ENCODE measurements around the gene REPS1. TPM values are rescaled to one million over a fixed set of nuclear protein-coding genes. Genes with fewer than 3 reads are reported as not detected.

Gene REPS1
- total and polyA plus RNA-seq, 2 of the 13 experiments (the other 11 are each of a cell fraction or from before 2014, with no cell fraction given) = 36.4 to 38.3 TPM

- FAIRE-seq (no peak), DNase-seq (ENCODE audit: low spot score) (no peak), ATAC-seq (no peak; the same call in 2 of the 3 replicates)
- no peak overlapping the region for H2AFZ ChIP-seq (ENCODE audit: low read length)
- CTCF ChIA-PET (ENCODE audit: low intra/inter-chr PET ratio, low total read pairs) = no interaction called here
- H3K27ac ChIP-seq (ENCODE audit: extremely low read length, insufficient read depth, low read length) = no peak overlapping the region
- no peak overlapping the region for H3K4me2 ChIP-seq (ENCODE audit: low read depth, low read length)
- POLR2A ChIA-PET = no interaction called here
- intact Hi-C loops (cut with micrococcal nuclease; ENCODE audit: unreplicated experiment) (no loop called here), in situ Hi-C loops (cut with HindIII; ENCODE audit: extremely low pct_ligation_motif_present, low pct_unique_long_range_greater_than_20kb) (no loop called here)
- no peak overlapping the region for H3K4me3 ChIP-seq (replicated peaks in 1 of 3; ENCODE audit: insufficient read depth in 1 of 3, low read depth in 2 of 3, low read length in 3 of 3)
- no peaks in the 10 kb centered on the region for H3K9me3 ChIP-seq (ENCODE audit: low read length)
- 94% methylated on average over 1 of the region's 1 CpG for WGBS (ENCODE audit: low lambda C conversion rate)
- H3K79me2 ChIP-seq (ENCODE audit: insufficient read depth, low read length) = peaks cover 88% of the 10 kb centered on the region
- H3K27me3 ChIP-seq (ENCODE audit: control insufficient read depth in 1 of 2, insufficient read depth in 2 of 2, low read length in 2 of 2) = no peaks in the 10 kb centered on the region
- TF ChIP-seq CAMTA2 (CRISPR knock-in tag; IDR thresholded peaks at IDR 0.05; ENCODE audit: borderline replicate concordance) = no peak
- no peak for TF ChIP-seq KIAA2018 (CRISPR knock-in tag; IDR thresholded peaks at IDR 0.05; ENCODE audit: borderline replicate concordance)
- TF ChIP-seq MAFF (IDR thresholded peaks at IDR 0.05; ENCODE audit: low read depth, low read length) = no peak
- TF ChIP-seq ZNF512 (CRISPR knock-in tag; IDR thresholded peaks at IDR 0.05) = no peak
- no peak for TF ChIP-seq ZNF75D (CRISPR knock-in tag; IDR thresholded peaks at IDR 0.05; ENCODE audit: borderline replicate concordance)
- TF ChIP-seq, protein P1, sequence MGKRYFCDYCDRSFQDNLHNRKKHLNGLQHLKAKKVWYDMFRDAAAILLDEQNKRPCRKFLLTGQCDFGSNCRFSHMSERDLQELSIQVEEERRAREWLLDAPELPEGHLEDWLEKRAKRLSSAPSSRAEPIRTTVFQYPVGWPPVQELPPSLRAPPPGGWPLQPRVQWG (CRISPR knock-in tag; IDR thresholded peaks at IDR 0.05; ENCODE audit: borderline replicate concordance, low read depth) = no peak
- TF ChIP-seq KLF13 (CRISPR knock-in tag; IDR thresholded peaks at IDR 0.05) = no peak
- no peak for TF ChIP-seq ZNF83 (CRISPR knock-in tag; IDR thresholded peaks at IDR 0.05; ENCODE audit: borderline replicate concordance)
- no peak for TF ChIP-seq ATAD3A (CRISPR knock-in tag; IDR thresholded peaks at IDR 0.05)
- no peak for TF ChIP-seq ZSCAN20 (CRISPR knock-in tag; IDR thresholded peaks at IDR 0.05; ENCODE audit: borderline replicate concordance)
- TF ChIP-seq CTCF (CRISPR knock-in tag; IDR thresholded peaks at IDR 0.05) = no peak
- no TSS peak for BruUV-seq (replicated peaks)
- H3K36me3 ChIP-seq (replicated peaks in 1 of 2; ENCODE audit: control insufficient read depth in 1 of 2, insufficient read depth in 2 of 2, low read length in 2 of 2) = no peaks in the 10 kb centered on the region
- no peaks in the 10 kb centered on the region for H3K4me1 ChIP-seq (ENCODE audit: insufficient read depth, low read length)
- H3K9ac ChIP-seq (ENCODE audit: insufficient read depth, low read depth, low read length) = no peak overlapping the region
- peaks cover 10% of the 10 kb centered on the region for H4K20me1 ChIP-seq (ENCODE audit: insufficient read depth, low read length)
These were observed 17.1 kb downstream of the REPS1 start for GRCh38 chr6:138970856-138971425.
